Lower leg skin (tissue), 3 donors: ENCODE results near the gene TMEM163.

Experiments
- POLR2A ChIP-seq, 2 donors: fragments of 450-650 bp; IDR thresholded peaks; one replicate each; pipeline ENCODE4 v1.6.1; 2016 to 2017; ENCODE audit warnings: antibody characterized with exemption in 2 of 2, mild to moderate bottlenecking in 1 of 2, moderate library complexity in 1 of 2
- TF ChIP-seq, protein P1 (sequence below), 3 donors: fragments of 450-650 bp; IDR thresholded peaks; one replicate each; pipeline ENCODE4 v1.5.1; 2016; ENCODE audit warnings: antibody characterized with exemption in 3 of 3, mild to moderate bottlenecking in 3 of 3, moderate library complexity in 2 of 3

DNA sequence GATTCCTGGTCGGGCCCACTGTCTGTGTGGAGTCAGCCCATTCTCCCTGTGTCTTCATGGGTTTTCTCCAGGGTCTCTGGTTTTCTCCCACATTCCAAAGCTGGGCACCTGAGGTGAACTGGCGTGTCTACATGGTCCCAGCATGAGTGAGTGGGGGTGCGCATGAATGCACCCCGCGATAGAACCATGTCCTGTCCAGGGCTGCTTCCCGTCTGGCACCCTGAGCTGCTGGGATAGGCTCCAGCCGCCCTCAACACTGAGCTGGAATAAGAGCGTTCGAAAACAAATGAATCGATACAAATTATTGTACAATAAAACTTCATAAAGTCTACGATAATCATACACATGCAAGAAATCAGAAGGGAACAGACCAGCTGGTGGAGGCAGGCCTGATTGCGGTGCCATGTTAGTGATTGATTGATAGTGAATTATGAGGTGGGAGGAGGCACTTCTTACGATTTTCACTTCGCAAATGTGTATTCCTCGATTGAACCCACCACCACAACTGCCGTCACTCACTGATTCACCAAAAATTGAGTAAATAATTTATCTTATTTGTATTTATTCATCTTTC is 278.4 kb downstream of the TMEM163 start:
- TF ChIP-seq, protein P1, sequence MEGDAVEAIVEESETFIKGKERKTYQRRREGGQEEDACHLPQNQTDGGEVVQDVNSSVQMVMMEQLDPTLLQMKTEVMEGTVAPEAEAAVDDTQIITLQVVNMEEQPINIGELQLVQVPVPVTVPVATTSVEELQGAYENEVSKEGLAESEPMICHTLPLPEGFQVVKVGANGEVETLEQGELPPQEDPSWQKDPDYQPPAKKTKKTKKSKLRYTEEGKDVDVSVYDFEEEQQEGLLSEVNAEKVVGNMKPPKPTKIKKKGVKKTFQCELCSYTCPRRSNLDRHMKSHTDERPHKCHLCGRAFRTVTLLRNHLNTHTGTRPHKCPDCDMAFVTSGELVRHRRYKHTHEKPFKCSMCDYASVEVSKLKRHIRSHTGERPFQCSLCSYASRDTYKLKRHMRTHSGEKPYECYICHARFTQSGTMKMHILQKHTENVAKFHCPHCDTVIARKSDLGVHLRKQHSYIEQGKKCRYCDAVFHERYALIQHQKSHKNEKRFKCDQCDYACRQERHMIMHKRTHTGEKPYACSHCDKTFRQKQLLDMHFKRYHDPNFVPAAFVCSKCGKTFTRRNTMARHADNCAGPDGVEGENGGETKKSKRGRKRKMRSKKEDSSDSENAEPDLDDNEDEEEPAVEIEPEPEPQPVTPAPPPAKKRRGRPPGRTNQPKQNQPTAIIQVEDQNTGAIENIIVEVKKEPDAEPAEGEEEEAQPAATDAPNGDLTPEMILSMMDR (IDR thresholded peaks at IDR 0.05), result no peak
- no peak for TF ChIP-seq POLR2A (IDR thresholded peaks at IDR 0.05)
